Measurements from ENCODE around the gene DNAJC1.

DNAJC1 gene

GRCh38 chr10:21740989-21741388 lies 262.5 kb downstream of the DNAJC1 start:
- H3K36me3 Mint-ChIP-seq (ENCODE audit: low read depth): peaks cover 73% of the 10 kb centered on the region
- peaks cover 6% of the 10 kb centered on the region for H3K4me1 Mint-ChIP-seq
- no peaks in the 10 kb centered on the region for H3K27me3 Mint-ChIP-seq (ENCODE audit: low read depth, poor library complexity)
- no peaks in the 10 kb centered on the region for H3K9me3 Mint-ChIP-seq
- no peak for DNase-seq
- peak overlapping the region; percentile 55 for H3K27ac Mint-ChIP-seq
- no peak for TF ChIP-seq CTCF (IDR thresholded peaks at IDR 0.05)
- no peak overlapping the region for H3K4me3 Mint-ChIP-seq

GRCh38 chr10:21737106-21737505 lies 266.4 kb downstream of the DNAJC1 start:
- Mint-ChIP-seq H3K36me3 (ENCODE audit: low read depth) (peaks cover 63% of the 10 kb centered on the region), H3K9me3 (no peaks in the 10 kb centered on the region), H3K4me3 (no peak overlapping the region), H3K27ac (peak overlapping the region; percentile 64), H3K27me3 (ENCODE audit: low read depth, poor library complexity) (peaks cover 3% of the 10 kb centered on the region), H3K4me1 (peaks cover 21% of the 10 kb centered on the region)
- TF ChIP-seq CTCF (IDR thresholded peaks at IDR 0.05): no peak
- no peak for DNase-seq

- Mint-ChIP-seq H3K27ac (no peak overlapping the region), H3K27me3 (ENCODE audit: low read depth, poor library complexity) (peaks cover 3% of the 10 kb centered on the region), H3K4me1 (peaks cover 27% of the 10 kb centered on the region), H3K4me3 (no peak overlapping the region), H3K9me3 (no peaks in the 10 kb centered on the region), H3K36me3 (ENCODE audit: low read depth) (peaks cover 42% of the 10 kb centered on the region)
- no peak for TF ChIP-seq CTCF (IDR thresholded peaks at IDR 0.05)
- DNase-seq: no peak
Observed at GRCh38 chr10:21733710-21734109, 269.8 kb downstream of the DNAJC1 start.

GRCh38 chr10:21732067-21732772 lies 271.3 kb downstream of the DNAJC1 start:
- Mint-ChIP-seq H3K36me3 (ENCODE audit: low read depth) (peaks cover 52% of the 10 kb centered on the region), H3K27ac (no peak overlapping the region), H3K9me3 (no peaks in the 10 kb centered on the region), H3K4me1 (peaks cover 31% of the 10 kb centered on the region), H3K4me3 (no peak overlapping the region), H3K27me3 (ENCODE audit: low read depth, poor library complexity) (peaks cover 3% of the 10 kb centered on the region)
- peak; percentile 91 for TF ChIP-seq CTCF (IDR thresholded peaks at IDR 0.05)
- DNase-seq: peak; percentile 74

GRCh38 chr10:21728618-21729017 lies 274.9 kb downstream of the DNAJC1 start:
- TF ChIP-seq CTCF (IDR thresholded peaks at IDR 0.05): no peak
- Mint-ChIP-seq H3K4me3 (no peak overlapping the region), H3K27ac (no peak overlapping the region), H3K4me1 (peaks cover 42% of the 10 kb centered on the region), H3K9me3 (no peaks in the 10 kb centered on the region), H3K27me3 (ENCODE audit: low read depth, poor library complexity) (no peaks in the 10 kb centered on the region), H3K36me3 (ENCODE audit: low read depth) (peaks cover 48% of the 10 kb centered on the region)
- DNase-seq: no peak
